WTC11 (cell line): ENCODE data around the gene FGF8. TPM values are rescaled to one million over a fixed set of nuclear protein-coding genes. Genes with fewer than 3 reads are reported as not detected.

Experiments
- ATAC-seq: fragments of 200-7000 bp; cut with Tn5 transposase; 2 replicates; pipeline ENCODE4 v1.10.0; 2021; ENCODE audit warnings: mild to moderate bottlenecking, moderate library complexity
- CTCF ChIA-PET: fragments of 300-600 bp; sonication (Branson Sonifier 250); formaldehyde crosslinking; loops from one replicate; lab custom pipeline; 2021; ENCODE audit warnings: antibody characterized with exemption; lab: Charles Lee
- POLR2A ChIA-PET: fragments of 350-600 bp; sonication (Branson Sonifier 250); formaldehyde crosslinking; loops from one replicate; lab custom pipeline; 2021; ENCODE audit warnings: antibody characterized with exemption; lab: Charles Lee
- DNase-seq: peaks from one replicate; pipeline ENCODE4 v3.0.0; 2021; ENCODE audit warnings: low spot score
- H3K27ac Mint-ChIP-seq: 2 replicates; pipeline ENCODE4 v1.8.0; 2021; ENCODE audit warnings: mixed read lengths
- H3K27me3 Mint-ChIP-seq: 2 replicates; pipeline ENCODE4 v1.8.0; 2021; ENCODE audit warnings: low read depth, mild to moderate bottlenecking, moderate library complexity, mixed read lengths
- H3K36me3 Mint-ChIP-seq: 2 replicates; pipeline ENCODE4 v1.8.0; 2021; ENCODE audit warnings: mixed read lengths
- H3K4me1 Mint-ChIP-seq: 2 replicates; pipeline ENCODE4 v1.8.0; 2022; ENCODE audit warnings: mixed read lengths
- H3K4me3 Mint-ChIP-seq: 2 replicates; pipeline ENCODE4 v1.8.0; 2021; ENCODE audit warnings: mild to moderate bottlenecking, moderate library complexity, mixed read lengths
- H3K9me3 Mint-ChIP-seq: 2 replicates; pipeline ENCODE4 v1.8.0; 2021; ENCODE audit warnings: mixed read lengths
- ETV6 ChIP-seq: sonication (generic); formaldehyde crosslinking; IDR thresholded peaks from 2 replicates; pipeline ENCODE4 v1.8.1; 2022; ENCODE audit warnings: mild to moderate bottlenecking, missing genetic modification reagents
- GRHL2 ChIP-seq: fragments of 250-450 bp; sonication (Bioruptor Pico); IDR thresholded peaks from 2 replicates; pipeline ENCODE4 v1.8.0; 2022; ENCODE audit warnings: mild to moderate bottlenecking, moderate library complexity; ENCODE audit not compliant: insufficient replicate concordance, severe bottlenecking
- IRF2 ChIP-seq: sonication (generic); formaldehyde crosslinking; IDR thresholded peaks from 2 replicates; pipeline ENCODE4 v1.8.0; 2022; ENCODE audit warnings: low read depth, missing genetic modification reagents, borderline replicate concordance
- KAT7 ChIP-seq: sonication (generic); formaldehyde crosslinking; IDR thresholded peaks from 2 replicates; pipeline ENCODE4 v1.8.1; 2023; ENCODE audit warnings: missing genetic modification reagents, mild to moderate bottlenecking, borderline replicate concordance
- NFATC4 ChIP-seq: fragments of 250-450 bp; sonication (Bioruptor Pico); IDR thresholded peaks from 2 replicates; pipeline ENCODE4 v1.9.0; 2021; ENCODE audit warnings: mild to moderate bottlenecking
- PRRX2 ChIP-seq: fragments of 250-450 bp; sonication (Bioruptor Pico); IDR thresholded peaks from 2 replicates; pipeline ENCODE4 v1.8.0; 2021; ENCODE audit warnings: mild to moderate bottlenecking
- RELA ChIP-seq: sonication (generic); formaldehyde crosslinking; IDR thresholded peaks from 2 replicates; pipeline ENCODE4 v1.8.1; 2022; ENCODE audit warnings: missing genetic modification reagents, mild to moderate bottlenecking, borderline replicate concordance
- SMAD3 ChIP-seq: sonication (generic); formaldehyde crosslinking; IDR thresholded peaks from 2 replicates; pipeline ENCODE4 v1.8.0; 2022; ENCODE audit warnings: missing genetic modification reagents, mild to moderate bottlenecking, borderline replicate concordance
- ZNF263 ChIP-seq: sonication (generic); formaldehyde crosslinking; IDR thresholded peaks from 2 replicates; pipeline ENCODE4 v1.8.1; 2022; ENCODE audit warnings: low read depth, mild to moderate bottlenecking, moderate library complexity, missing genetic modification reagents
- ZNF423 ChIP-seq: fragments of 250-450 bp; sonication (Bioruptor Pico); IDR thresholded peaks from 2 replicates; pipeline ENCODE4 v2.1.2; 2022; ENCODE audit warnings: mild to moderate bottlenecking, moderate library complexity
- total RNA-seq: library from RNA; stranded (reverse); gene quantifications from 3 replicates; pipeline ENCODE4 v1.2.3, GENCODE V29; 2021
- TF ChIP-seq, protein P1 (sequence below): sonication (generic); formaldehyde crosslinking; IDR thresholded peaks from 2 replicates; pipeline ENCODE4 v1.8.0; 2023; ENCODE audit warnings: missing genetic modification reagents, mild to moderate bottlenecking, borderline replicate concordance
- TF ChIP-seq, protein P2 (sequence below): sonication (generic); formaldehyde crosslinking; IDR thresholded peaks from 2 replicates; pipeline ENCODE4 v1.8.1; 2023; ENCODE audit warnings: mild to moderate bottlenecking, missing genetic modification reagents
- TF ChIP-seq, protein P3 (sequence below): fragments of 250-450 bp; sonication (Bioruptor Pico); IDR thresholded peaks from 2 replicates; pipeline ENCODE4 v1.9.0; 2021; ENCODE audit warnings: mild to moderate bottlenecking, borderline replicate concordance
- TF ChIP-seq, protein P4 (sequence below): fragments of 250-450 bp; sonication (Bioruptor Pico); IDR thresholded peaks from 2 replicates; pipeline ENCODE4 v1.8.0; 2021; ENCODE audit warnings: mild to moderate bottlenecking
- TF ChIP-seq, protein P5 (sequence below): sonication (generic); formaldehyde crosslinking; IDR thresholded peaks from 2 replicates; pipeline ENCODE4 v1.8.1; 2022; ENCODE audit warnings: low read depth, missing genetic modification reagents, borderline replicate concordance
- TF ChIP-seq, protein P6 (sequence below): sonication (generic); formaldehyde crosslinking; IDR thresholded peaks from 2 replicates; pipeline ENCODE4 v1.8.1; 2022; ENCODE audit warnings: missing genetic modification reagents, borderline replicate concordance
- TF ChIP-seq, protein P7 (sequence below): sonication (generic); formaldehyde crosslinking; IDR thresholded peaks from 2 replicates; pipeline ENCODE4 v1.8.1; 2023; ENCODE audit warnings: mild to moderate bottlenecking, missing genetic modification reagents, moderate library complexity

The FGF8 gene
- total RNA-seq, 1 experiment from 2014 or later, result 28.9 TPM

DNA sequence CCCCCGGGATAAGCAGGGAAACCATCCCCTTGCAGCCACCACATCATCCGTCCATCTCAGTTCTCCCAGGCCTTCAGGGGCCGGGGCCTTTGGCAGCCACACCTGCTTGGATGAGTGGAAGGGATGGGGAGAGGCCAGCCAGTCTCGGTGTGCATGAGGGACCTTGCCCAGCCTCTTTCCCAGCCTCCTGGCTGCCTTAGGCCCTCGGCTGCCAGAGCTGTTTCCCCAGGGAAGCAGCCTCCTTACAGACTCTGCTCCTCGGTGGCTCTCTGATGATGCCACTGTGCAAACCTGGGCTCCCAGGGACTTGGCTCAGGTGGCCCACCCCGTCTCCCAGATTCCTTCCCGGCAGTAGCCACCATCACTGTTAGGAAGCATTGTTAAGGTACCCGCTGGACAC lies 14.7 kb downstream of the FGF8 start:
- Mint-ChIP-seq H3K36me3 (no peaks in the 10 kb centered on the region), H3K4me1 (peaks cover 19% of the 10 kb centered on the region), H3K27me3 (peaks cover 8% of the 10 kb centered on the region), H3K9me3 (no peaks in the 10 kb centered on the region), H3K27ac (no peak overlapping the region), H3K4me3 (no peak overlapping the region)
- ChIA-PET POLR2A (no interaction called here), CTCF (interaction anchor here (1.6 to 5.6 kb wide), 2 partner anchors 12 to 159 kb away, joined by 5 to 56 read pairs; no protein-coding TSS in a partner anchor)
- TF ChIP-seq KAT7 (CRISPR knock-in tag) (no peak), PRRX2 (CRISPR knock-in tag) (no peak)
- TF ChIP-seq, protein P1, sequence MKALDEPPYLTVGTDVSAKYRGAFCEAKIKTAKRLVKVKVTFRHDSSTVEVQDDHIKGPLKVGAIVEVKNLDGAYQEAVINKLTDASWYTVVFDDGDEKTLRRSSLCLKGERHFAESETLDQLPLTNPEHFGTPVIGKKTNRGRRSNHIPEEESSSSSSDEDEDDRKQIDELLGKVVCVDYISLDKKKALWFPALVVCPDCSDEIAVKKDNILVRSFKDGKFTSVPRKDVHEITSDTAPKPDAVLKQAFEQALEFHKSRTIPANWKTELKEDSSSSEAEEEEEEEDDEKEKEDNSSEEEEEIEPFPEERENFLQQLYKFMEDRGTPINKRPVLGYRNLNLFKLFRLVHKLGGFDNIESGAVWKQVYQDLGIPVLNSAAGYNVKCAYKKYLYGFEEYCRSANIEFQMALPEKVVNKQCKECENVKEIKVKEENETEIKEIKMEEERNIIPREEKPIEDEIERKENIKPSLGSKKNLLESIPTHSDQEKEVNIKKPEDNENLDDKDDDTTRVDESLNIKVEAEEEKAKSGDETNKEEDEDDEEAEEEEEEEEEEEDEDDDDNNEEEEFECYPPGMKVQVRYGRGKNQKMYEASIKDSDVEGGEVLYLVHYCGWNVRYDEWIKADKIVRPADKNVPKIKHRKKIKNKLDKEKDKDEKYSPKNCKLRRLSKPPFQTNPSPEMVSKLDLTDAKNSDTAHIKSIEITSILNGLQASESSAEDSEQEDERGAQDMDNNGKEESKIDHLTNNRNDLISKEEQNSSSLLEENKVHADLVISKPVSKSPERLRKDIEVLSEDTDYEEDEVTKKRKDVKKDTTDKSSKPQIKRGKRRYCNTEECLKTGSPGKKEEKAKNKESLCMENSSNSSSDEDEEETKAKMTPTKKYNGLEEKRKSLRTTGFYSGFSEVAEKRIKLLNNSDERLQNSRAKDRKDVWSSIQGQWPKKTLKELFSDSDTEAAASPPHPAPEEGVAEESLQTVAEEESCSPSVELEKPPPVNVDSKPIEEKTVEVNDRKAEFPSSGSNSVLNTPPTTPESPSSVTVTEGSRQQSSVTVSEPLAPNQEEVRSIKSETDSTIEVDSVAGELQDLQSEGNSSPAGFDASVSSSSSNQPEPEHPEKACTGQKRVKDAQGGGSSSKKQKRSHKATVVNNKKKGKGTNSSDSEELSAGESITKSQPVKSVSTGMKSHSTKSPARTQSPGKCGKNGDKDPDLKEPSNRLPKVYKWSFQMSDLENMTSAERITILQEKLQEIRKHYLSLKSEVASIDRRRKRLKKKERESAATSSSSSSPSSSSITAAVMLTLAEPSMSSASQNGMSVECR, result no peak
- TF ChIP-seq, protein P2, sequence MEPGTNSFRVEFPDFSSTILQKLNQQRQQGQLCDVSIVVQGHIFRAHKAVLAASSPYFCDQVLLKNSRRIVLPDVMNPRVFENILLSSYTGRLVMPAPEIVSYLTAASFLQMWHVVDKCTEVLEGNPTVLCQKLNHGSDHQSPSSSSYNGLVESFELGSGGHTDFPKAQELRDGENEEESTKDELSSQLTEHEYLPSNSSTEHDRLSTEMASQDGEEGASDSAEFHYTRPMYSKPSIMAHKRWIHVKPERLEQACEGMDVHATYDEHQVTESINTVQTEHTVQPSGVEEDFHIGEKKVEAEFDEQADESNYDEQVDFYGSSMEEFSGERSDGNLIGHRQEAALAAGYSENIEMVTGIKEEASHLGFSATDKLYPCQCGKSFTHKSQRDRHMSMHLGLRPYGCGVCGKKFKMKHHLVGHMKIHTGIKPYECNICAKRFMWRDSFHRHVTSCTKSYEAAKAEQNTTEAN, result no peak
- DNase-seq (no peak), ATAC-seq (no peak)

DNA sequence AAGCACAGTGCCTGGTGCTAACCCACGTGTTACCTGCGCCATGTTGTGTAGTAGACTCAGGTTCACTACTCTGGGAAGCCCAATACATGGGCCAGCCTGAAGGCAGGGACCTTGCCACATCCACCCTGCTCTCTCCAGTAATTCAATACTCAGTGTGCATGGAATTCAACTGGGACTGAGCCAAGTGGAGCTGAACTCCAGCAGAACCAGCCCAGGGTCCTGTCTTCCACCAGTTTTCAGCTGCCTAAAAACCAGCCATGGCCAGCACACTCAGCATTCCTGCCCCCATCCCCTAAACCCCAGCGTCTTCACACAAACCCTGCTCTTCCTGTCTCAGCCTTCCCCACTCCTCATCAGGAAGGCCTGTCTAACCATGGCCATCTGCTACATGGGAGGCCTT lies 15.4 kb downstream of the FGF8 start:
- Mint-ChIP-seq H3K4me3 (no peak overlapping the region), H3K9me3 (no peaks in the 10 kb centered on the region), H3K36me3 (no peaks in the 10 kb centered on the region), H3K27ac (no peak overlapping the region), H3K27me3 (peaks cover 8% of the 10 kb centered on the region), H3K4me1 (peaks cover 19% of the 10 kb centered on the region)
- no peak for DNase-seq
- no peak for TF ChIP-seq RELA (CRISPR knock-in tag)
- TF ChIP-seq, protein P3, sequence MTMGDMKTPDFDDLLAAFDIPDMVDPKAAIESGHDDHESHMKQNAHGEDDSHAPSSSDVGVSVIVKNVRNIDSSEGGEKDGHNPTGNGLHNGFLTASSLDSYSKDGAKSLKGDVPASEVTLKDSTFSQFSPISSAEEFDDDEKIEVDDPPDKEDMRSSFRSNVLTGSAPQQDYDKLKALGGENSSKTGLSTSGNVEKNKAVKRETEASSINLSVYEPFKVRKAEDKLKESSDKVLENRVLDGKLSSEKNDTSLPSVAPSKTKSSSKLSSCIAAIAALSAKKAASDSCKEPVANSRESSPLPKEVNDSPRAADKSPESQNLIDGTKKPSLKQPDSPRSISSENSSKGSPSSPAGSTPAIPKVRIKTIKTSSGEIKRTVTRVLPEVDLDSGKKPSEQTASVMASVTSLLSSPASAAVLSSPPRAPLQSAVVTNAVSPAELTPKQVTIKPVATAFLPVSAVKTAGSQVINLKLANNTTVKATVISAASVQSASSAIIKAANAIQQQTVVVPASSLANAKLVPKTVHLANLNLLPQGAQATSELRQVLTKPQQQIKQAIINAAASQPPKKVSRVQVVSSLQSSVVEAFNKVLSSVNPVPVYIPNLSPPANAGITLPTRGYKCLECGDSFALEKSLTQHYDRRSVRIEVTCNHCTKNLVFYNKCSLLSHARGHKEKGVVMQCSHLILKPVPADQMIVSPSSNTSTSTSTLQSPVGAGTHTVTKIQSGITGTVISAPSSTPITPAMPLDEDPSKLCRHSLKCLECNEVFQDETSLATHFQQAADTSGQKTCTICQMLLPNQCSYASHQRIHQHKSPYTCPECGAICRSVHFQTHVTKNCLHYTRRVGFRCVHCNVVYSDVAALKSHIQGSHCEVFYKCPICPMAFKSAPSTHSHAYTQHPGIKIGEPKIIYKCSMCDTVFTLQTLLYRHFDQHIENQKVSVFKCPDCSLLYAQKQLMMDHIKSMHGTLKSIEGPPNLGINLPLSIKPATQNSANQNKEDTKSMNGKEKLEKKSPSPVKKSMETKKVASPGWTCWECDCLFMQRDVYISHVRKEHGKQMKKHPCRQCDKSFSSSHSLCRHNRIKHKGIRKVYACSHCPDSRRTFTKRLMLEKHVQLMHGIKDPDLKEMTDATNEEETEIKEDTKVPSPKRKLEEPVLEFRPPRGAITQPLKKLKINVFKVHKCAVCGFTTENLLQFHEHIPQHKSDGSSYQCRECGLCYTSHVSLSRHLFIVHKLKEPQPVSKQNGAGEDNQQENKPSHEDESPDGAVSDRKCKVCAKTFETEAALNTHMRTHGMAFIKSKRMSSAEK (CRISPR knock-in tag), result no peak
- TF ChIP-seq NFATC4 (CRISPR knock-in tag), result no peak
- TF ChIP-seq KAT7 (CRISPR knock-in tag), result no peak
- no peak for TF ChIP-seq ZNF263
- no peak for TF ChIP-seq GRHL2 (CRISPR knock-in tag)
- TF ChIP-seq, protein P4, sequence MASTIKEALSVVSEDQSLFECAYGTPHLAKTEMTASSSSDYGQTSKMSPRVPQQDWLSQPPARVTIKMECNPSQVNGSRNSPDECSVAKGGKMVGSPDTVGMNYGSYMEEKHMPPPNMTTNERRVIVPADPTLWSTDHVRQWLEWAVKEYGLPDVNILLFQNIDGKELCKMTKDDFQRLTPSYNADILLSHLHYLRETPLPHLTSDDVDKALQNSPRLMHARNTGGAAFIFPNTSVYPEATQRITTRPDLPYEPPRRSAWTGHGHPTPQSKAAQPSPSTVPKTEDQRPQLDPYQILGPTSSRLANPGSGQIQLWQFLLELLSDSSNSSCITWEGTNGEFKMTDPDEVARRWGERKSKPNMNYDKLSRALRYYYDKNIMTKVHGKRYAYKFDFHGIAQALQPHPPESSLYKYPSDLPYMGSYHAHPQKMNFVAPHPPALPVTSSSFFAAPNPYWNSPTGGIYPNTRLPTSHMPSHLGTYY, result no peak
- TF ChIP-seq SMAD3 (CRISPR knock-in tag), result no peak
- TF ChIP-seq ZNF423 (CRISPR knock-in tag), result no peak
- TF ChIP-seq, protein P5, sequence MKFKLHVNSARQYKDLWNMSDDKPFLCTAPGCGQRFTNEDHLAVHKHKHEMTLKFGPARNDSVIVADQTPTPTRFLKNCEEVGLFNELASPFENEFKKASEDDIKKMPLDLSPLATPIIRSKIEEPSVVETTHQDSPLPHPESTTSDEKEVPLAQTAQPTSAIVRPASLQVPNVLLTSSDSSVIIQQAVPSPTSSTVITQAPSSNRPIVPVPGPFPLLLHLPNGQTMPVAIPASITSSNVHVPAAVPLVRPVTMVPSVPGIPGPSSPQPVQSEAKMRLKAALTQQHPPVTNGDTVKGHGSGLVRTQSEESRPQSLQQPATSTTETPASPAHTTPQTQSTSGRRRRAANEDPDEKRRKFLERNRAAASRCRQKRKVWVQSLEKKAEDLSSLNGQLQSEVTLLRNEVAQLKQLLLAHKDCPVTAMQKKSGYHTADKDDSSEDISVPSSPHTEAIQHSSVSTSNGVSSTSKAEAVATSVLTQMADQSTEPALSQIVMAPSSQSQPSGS (CRISPR knock-in tag), result no peak
- TF ChIP-seq IRF2 (CRISPR knock-in tag), result no peak
- TF ChIP-seq, protein P6, sequence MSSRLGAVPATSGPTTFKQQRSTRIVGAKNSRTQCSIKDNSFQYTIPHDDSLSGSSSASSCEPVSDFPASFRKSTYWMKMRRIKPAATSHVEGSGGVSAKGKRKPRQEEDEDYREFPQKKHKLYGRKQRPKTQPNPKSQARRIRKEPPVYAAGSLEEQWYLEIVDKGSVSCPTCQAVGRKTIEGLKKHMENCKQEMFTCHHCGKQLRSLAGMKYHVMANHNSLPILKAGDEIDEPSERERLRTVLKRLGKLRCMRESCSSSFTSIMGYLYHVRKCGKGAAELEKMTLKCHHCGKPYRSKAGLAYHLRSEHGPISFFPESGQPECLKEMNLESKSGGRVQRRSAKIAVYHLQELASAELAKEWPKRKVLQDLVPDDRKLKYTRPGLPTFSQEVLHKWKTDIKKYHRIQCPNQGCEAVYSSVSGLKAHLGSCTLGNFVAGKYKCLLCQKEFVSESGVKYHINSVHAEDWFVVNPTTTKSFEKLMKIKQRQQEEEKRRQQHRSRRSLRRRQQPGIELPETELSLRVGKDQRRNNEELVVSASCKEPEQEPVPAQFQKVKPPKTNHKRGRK, result no peak
- TF ChIP-seq, protein P7, sequence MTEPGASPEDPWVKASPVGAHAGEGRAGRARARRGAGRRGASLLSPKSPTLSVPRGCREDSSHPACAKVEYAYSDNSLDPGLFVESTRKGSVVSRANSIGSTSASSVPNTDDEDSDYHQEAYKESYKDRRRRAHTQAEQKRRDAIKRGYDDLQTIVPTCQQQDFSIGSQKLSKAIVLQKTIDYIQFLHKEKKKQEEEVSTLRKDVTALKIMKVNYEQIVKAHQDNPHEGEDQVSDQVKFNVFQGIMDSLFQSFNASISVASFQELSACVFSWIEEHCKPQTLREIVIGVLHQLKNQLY (CRISPR knock-in tag), result no peak
- no peak for TF ChIP-seq ETV6 (CRISPR knock-in tag)
- ChIA-PET POLR2A (no interaction called here), CTCF (interaction anchor here (1.3 to 5.6 kb wide), 5 partner anchors 10 to 158 kb away, joined by 4 to 56 read pairs (median 24); partner anchors contain the start of gene FGF8)
- no peak for ATAC-seq
